GM04504 (cell line): ENCODE results near the gene ADPRS.

ENCODE experiments used
- DNase-seq: peaks from one replicate; pipeline ENCODE4 v3.0.0-alpha.2; 2012; ENCODE audit warnings: low read depth

Gene ADPRS

GRCh38 chr1:36133484-36133883, 44.8 kb downstream of the ADPRS start:
- peak; percentile 96 for DNase-seq

- no peak for DNase-seq
Measured at GRCh38 chr1:36134031-36134430, 45.3 kb downstream of the ADPRS start.

GRCh38 chr1:36134505-36135329, 46.0 kb downstream of the ADPRS start:
- DNase-seq, result no peak

GRCh38 chr1:36135330-36135667, 46.6 kb downstream of the ADPRS start:
- DNase-seq, result no peak

- no peak for DNase-seq
Measured at GRCh38 chr1:36135796-36136195, 47.1 kb downstream of the ADPRS start.

GRCh38 chr1:36136535-36136934, 47.8 kb downstream of the ADPRS start:
- peak; percentile 83 for DNase-seq

GRCh38 chr1:36137226-36137625, 48.5 kb downstream of the ADPRS start:
- DNase-seq, result no peak

GRCh38 chr1:36137776-36138175, 49.1 kb downstream of the ADPRS start:
- no peak for DNase-seq

GRCh38 chr1:36139521-36139920, 50.8 kb downstream of the ADPRS start:
- no peak for DNase-seq

GRCh38 chr1:36142121-36142520, 53.4 kb downstream of the ADPRS start:
- DNase-seq, result no peak

- DNase-seq, result no peak
Measured at GRCh38 chr1:36143424-36143823, 54.7 kb downstream of the ADPRS start.
